ENCODE results near the gene NTPCR.

NTPCR gene

DNA sequence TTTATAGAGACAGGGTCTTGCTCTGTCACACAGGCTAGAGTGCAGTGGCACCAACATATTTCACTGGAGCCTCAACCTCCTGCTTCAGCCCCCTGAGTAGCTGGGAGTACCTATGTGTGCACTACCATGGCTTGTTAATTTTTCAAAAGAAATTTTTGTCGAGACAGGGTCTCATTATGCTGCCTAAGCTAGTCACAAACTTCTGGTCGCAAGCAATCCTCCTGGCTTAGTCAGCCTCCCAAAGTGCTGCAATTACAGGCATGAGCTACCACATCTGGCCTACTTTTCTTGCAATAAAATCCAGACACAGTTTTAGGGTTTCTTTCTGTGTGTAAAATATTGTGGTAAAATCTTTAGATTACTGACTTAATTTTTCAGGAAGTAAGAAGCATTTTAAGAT lies 27.9 kb upstream of the NTPCR start:
- no peak overlapping the region for H3K4me3 ChIP-seq (ENCODE audit: low read depth, low read length)

DNA sequence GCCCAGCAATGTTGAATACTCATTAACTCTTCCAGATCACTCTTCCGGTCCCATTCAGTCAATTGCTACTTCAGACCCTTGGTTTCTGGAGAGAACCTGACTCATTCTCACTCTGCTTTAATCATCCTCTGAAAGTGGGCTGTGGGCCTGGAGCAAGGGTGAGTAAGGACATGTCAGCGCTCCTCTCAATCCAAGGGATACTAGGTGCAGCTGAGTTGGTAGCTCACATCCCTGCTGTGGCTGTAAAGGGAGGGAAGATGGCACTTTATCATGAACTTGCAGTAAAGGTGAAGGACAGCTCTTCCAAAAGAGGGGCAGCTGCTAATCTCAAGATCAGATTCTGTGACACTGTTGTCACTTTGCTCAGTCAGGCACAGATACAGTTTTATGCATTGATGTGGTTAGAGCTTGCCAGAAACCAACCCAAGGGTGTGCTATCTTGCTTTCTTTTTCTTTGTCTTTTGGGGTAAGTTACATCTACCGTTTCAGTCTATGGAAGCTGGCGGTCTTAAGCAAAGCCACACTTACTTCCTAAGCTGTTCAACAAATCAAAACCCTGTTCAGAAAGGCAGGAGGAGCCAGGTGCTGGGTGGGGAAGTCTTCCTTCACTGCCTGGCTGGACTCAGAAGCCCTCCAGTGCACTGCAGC lies 26.5 kb upstream of the NTPCR start:
- TF ChIP-seq ZNF280C (tag by site-specific recombination; IDR thresholded peaks at IDR 0.05) (no peak), GLIS1 (tag by site-specific recombination; IDR thresholded peaks at IDR 0.05) (no peak), ZNF366 (tag by site-specific recombination; conservative IDR thresholded peaks at IDR 0.05) (no peak), MZF1 (tag by site-specific recombination; IDR thresholded peaks at IDR 0.05; ENCODE audit: borderline replicate concordance) (no peak), ZNF140 (tag by site-specific recombination; IDR thresholded peaks at IDR 0.05) (no peak), ZNF580 (tag by site-specific recombination; IDR thresholded peaks at IDR 0.05) (no peak)
- no peaks in the 10 kb centered on the region for H3K9me3 ChIP-seq (ENCODE audit: control insufficient read depth, insufficient read depth, low read depth, low read length)
- POLR2A ChIA-PET = no interaction called here
- H3K36me3 ChIP-seq (ENCODE audit: control insufficient read depth in 2 of 2, insufficient read depth in 1 of 2, low read length in 2 of 2) = no peaks in the 10 kb centered on the region
- H3K27ac ChIP-seq (ENCODE audit: extremely low read depth, low read depth, low read length) = no peak overlapping the region
- CTCF ChIA-PET = no interaction called here
- no peak overlapping the region for H3K4me3 ChIP-seq (ENCODE audit: low read depth, low read length)
- H3K4me1 ChIP-seq (ENCODE audit: control insufficient read depth, insufficient read depth, low read length) = no peaks in the 10 kb centered on the region

More for the DNA sequence above, 27.9 kb upstream of the NTPCR start:
- no peaks in the 10 kb centered on the region for H3K36me3 ChIP-seq (ENCODE audit: control insufficient read depth in 2 of 2, insufficient read depth in 1 of 2, low read length in 2 of 2)
- no peaks in the 10 kb centered on the region for H3K9me3 ChIP-seq (ENCODE audit: control insufficient read depth, insufficient read depth, low read depth, low read length)
- no peak overlapping the region for H3K27ac ChIP-seq (ENCODE audit: extremely low read depth, low read depth, low read length)
- ChIA-PET CTCF (no interaction called here), POLR2A (no interaction called here)
- no peaks in the 10 kb centered on the region for H3K4me1 ChIP-seq (ENCODE audit: control insufficient read depth, insufficient read depth, low read length)
- TF ChIP-seq TCF7L2 (IDR thresholded peaks at IDR 0.05; ENCODE audit: borderline replicate concordance, low read depth, low read length) (no peak), WT1 (tag by site-specific recombination; IDR thresholded peaks at IDR 0.05) (no peak), ZNF132 (tag by site-specific recombination; IDR thresholded peaks at IDR 0.05; ENCODE audit: borderline replicate concordance) (no peak), KLF1 (tag by site-specific recombination; IDR thresholded peaks at IDR 0.05) (no peak), KLF10 (tag by site-specific recombination; IDR thresholded peaks at IDR 0.05) (no peak), ZXDB (tag by site-specific recombination; IDR thresholded peaks at IDR 0.05) (no peak), ZNF138 (tag by site-specific recombination; IDR thresholded peaks at IDR 0.05; ENCODE audit: borderline replicate concordance) (no peak), ZNF664 (tag by site-specific recombination; IDR thresholded peaks at IDR 0.05) (no peak), ZNF791 (tag by site-specific recombination; IDR thresholded peaks at IDR 0.05) (no peak), ZFP69B (tag by site-specific recombination; IDR thresholded peaks at IDR 0.05) (no peak), ZNF654 (tag by site-specific recombination; IDR thresholded peaks at IDR 0.05; ENCODE audit: low read depth) (no peak), ZNF830 (tag by site-specific recombination; IDR thresholded peaks at IDR 0.05; ENCODE audit: low read depth) (no peak), SP3 (tag by site-specific recombination; IDR thresholded peaks at IDR 0.05) (no peak), ZNF580 (tag by site-specific recombination; IDR thresholded peaks at IDR 0.05) (no peak), FEZF1 (tag by site-specific recombination; IDR thresholded peaks at IDR 0.05) (no peak), PRDM1 (tag by site-specific recombination; IDR thresholded peaks at IDR 0.05) (no peak), ZNF18 (tag by site-specific recombination; IDR thresholded peaks at IDR 0.05) (no peak)
- TF ChIP-seq, protein P1, sequence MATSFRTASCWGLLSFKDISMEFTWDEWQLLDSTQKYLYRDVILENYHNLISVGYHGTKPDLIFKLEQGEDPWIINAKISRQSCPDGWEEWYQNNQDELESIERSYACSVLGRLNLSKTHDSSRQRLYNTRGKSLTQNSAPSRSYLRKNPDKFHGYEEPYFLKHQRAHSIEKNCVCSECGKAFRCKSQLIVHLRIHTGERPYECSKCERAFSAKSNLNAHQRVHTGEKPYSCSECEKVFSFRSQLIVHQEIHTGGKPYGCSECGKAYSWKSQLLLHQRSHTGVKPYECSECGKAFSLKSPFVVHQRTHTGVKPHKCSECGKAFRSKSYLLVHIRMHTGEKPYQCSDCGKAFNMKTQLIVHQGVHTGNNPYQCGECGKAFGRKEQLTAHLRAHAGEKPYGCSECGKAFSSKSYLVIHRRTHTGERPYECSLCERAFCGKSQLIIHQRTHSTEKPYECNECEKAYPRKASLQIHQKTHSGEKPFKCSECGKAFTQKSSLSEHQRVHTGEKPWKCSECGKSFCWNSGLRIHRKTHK (tag by site-specific recombination; IDR thresholded peaks at IDR 0.05) = no peak
- TF ChIP-seq, protein P2, sequence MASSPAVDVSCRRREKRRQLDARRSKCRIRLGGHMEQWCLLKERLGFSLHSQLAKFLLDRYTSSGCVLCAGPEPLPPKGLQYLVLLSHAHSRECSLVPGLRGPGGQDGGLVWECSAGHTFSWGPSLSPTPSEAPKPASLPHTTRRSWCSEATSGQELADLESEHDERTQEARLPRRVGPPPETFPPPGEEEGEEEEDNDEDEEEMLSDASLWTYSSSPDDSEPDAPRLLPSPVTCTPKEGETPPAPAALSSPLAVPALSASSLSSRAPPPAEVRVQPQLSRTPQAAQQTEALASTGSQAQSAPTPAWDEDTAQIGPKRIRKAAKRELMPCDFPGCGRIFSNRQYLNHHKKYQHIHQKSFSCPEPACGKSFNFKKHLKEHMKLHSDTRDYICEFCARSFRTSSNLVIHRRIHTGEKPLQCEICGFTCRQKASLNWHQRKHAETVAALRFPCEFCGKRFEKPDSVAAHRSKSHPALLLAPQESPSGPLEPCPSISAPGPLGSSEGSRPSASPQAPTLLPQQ (tag by site-specific recombination; IDR thresholded peaks at IDR 0.05) = no peak
- TF ChIP-seq, protein P3, sequence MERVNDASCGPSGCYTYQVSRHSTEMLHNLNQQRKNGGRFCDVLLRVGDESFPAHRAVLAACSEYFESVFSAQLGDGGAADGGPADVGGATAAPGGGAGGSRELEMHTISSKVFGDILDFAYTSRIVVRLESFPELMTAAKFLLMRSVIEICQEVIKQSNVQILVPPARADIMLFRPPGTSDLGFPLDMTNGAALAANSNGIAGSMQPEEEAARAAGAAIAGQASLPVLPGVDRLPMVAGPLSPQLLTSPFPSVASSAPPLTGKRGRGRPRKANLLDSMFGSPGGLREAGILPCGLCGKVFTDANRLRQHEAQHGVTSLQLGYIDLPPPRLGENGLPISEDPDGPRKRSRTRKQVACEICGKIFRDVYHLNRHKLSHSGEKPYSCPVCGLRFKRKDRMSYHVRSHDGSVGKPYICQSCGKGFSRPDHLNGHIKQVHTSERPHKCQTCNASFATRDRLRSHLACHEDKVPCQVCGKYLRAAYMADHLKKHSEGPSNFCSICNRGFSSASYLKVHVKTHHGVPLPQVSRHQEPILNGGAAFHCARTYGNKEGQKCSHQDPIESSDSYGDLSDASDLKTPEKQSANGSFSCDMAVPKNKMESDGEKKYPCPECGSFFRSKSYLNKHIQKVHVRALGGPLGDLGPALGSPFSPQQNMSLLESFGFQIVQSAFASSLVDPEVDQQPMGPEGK (tag by site-specific recombination; IDR thresholded peaks at IDR 0.05) = no peak

Measured in HEK293 (cell line).